ENCODE results near the gene ZWILCH.

DNA sequence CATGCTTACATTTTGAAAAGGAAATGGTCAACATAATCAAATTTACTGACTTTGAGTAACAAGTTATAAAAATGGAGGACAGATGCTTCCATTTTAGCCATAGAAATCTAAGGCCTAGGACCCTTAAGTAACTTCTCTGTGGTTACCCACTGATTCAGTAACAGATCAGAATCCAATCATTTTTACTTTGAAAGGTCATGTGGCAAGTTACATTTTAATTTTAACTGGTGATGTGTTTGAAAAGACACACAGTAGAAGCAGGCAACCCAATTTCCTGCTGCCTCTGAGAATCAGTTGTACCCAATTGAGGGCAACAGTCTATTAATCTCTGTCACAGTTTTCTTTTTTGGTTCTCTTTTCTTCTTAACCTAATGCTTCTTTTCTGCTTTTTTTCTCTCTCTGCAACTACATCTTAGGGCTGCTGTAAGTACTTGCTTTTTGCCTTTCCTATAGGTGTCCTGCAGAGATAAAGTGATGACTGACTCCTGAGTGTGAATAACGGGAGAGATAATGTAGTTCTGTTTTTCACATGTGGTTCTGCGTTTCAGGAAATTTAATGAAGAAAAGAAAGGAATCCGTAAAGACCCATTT is 3.3 kb downstream of the ZWILCH start:
- TF ChIP-seq CTCF (IDR thresholded peaks at IDR 0.05; ENCODE audit: poor library complexity) (no peak), EZH2phosphoT487 (IDR thresholded peaks at IDR 0.05; ENCODE audit: low read depth, severe bottlenecking, unreplicated experiment) (no peak), EZH2 (IDR thresholded peaks at IDR 0.05; ENCODE audit: borderline replicate concordance) (no peak)
